GM12892 (cell line): ENCODE results near the gene ACRV1.

Experiments used
- DNase-seq: peaks from one replicate; pipeline ENCODE4 v3.0.0; 2011; ENCODE audit not compliant: insufficient read length
- FAIRE-seq: peaks from 2 replicates; lab custom pipeline; 2011; peaks lifted over from hg19 to GRCh38; lab: Jason Lieb, UNC
- POLR2A ChIP-seq: IDR thresholded peaks from 2 replicates; pipeline ENCODE4 v1.6.1; 2011; ENCODE audit warnings: low read depth, low read length, control low read depth
- POLR2AphosphoS5 ChIP-seq: IDR thresholded peaks from 2 replicates; pipeline ENCODE4 v1.6.1; 2011; ENCODE audit warnings: low read depth, low read length, control low read depth
- TAF1 ChIP-seq: IDR thresholded peaks from 2 replicates; pipeline ENCODE4 v1.6.1; 2011; ENCODE audit warnings: low read depth, mild to moderate bottlenecking, control low read depth, low read length, borderline replicate concordance

The ACRV1 gene

GRCh38 chr11:125685228-125685627 is 4.6 kb upstream of the ACRV1 start:
- FAIRE-seq (no peak), DNase-seq (no peak)
- TF ChIP-seq POLR2A (no peak), POLR2AphosphoS5 (no peak), TAF1 (no peak)

- TF ChIP-seq POLR2A = no peak
- no peak for TF ChIP-seq TAF1
- TF ChIP-seq POLR2AphosphoS5 = no peak
- DNase-seq (no peak), FAIRE-seq (no peak)
Measured at GRCh38 chr11:125679837-125680236, 810 bp downstream of the ACRV1 start.

- no peak for TF ChIP-seq POLR2AphosphoS5
- no peak for TF ChIP-seq TAF1
- no peak for TF ChIP-seq POLR2A
- FAIRE-seq (no peak), DNase-seq (no peak)
Measured at GRCh38 chr11:125679397-125679796, 1.2 kb downstream of the ACRV1 start.

GRCh38 chr11:125675196-125675595 is 5.5 kb downstream of the ACRV1 start:
- TF ChIP-seq POLR2AphosphoS5 (no peak), POLR2A (no peak), TAF1 (no peak)
- DNase-seq (no peak), FAIRE-seq (no peak)

GRCh38 chr11:125674210-125674609 is 6.4 kb downstream of the ACRV1 start:
- DNase-seq (no peak), FAIRE-seq (no peak)
- TF ChIP-seq POLR2A = no peak
- TF ChIP-seq POLR2AphosphoS5 = no peak
- no peak for TF ChIP-seq TAF1

GRCh38 chr11:125671561-125671960 is 9.1 kb downstream of the ACRV1 start:
- DNase-seq (no peak), FAIRE-seq (no peak)
- TF ChIP-seq POLR2AphosphoS5 (no peak), TAF1 (no peak), POLR2A (no peak)

- no peak for FAIRE-seq
Measured at GRCh38 chr11:125670172-125670571, 10.5 kb downstream of the ACRV1 start.

GRCh38 chr11:125667151-125667550 is 13.5 kb downstream of the ACRV1 start:
- TF ChIP-seq POLR2AphosphoS5 = no peak
- no peak for TF ChIP-seq TAF1
- no peak for TF ChIP-seq POLR2A
- FAIRE-seq (peak; percentile 27), DNase-seq (no peak)

More at GRCh38 chr11:125670172-125670571, 10.5 kb downstream of the ACRV1 start:
- TF ChIP-seq POLR2AphosphoS5 (no peak), TAF1 (no peak), POLR2A (no peak)
- DNase-seq = no peak

GRCh38 chr11:125663910-125664309 is 16.7 kb downstream of the ACRV1 start:
- DNase-seq (no peak), FAIRE-seq (peak; percentile 9)
- TF ChIP-seq POLR2A (no peak), TAF1 (no peak), POLR2AphosphoS5 (no peak)

GRCh38 chr11:125662689-125663088 is 18.0 kb downstream of the ACRV1 start:
- FAIRE-seq = no peak
- DNase-seq = no peak
- TF ChIP-seq POLR2AphosphoS5 (no peak), TAF1 (no peak), POLR2A (no peak)

- FAIRE-seq (peak; percentile 24), DNase-seq (no peak)
Measured at GRCh38 chr11:125649465-125650166, 31.0 kb downstream of the ACRV1 start.

GRCh38 chr11:125645871-125646270 is 34.8 kb downstream of the ACRV1 start:
- no peak for TF ChIP-seq POLR2A
- TF ChIP-seq TAF1 = no peak
- no peak for TF ChIP-seq POLR2AphosphoS5
- FAIRE-seq (no peak), DNase-seq (no peak)

More at GRCh38 chr11:125649465-125650166, 31.0 kb downstream of the ACRV1 start:
- TF ChIP-seq POLR2AphosphoS5 = no peak
- TF ChIP-seq POLR2A = no peak
- TF ChIP-seq TAF1 = no peak
